Immature natural killer cell (primary cell): ENCODE data around the gene ADAMTS16. TPM values are rescaled to one million over a fixed set of nuclear protein-coding genes. Genes with fewer than 3 reads are reported as not detected.
"Not testable (repeated sequence)": the region's sequence is repeated elsewhere in the genome, so short reads cannot be mapped to it uniquely, and the experiment has no call there.

Source experiments
- DNase-seq, 3 donors: peaks; one replicate each; pipeline ENCODE4 v3.0.0; 2022; ENCODE audit warnings: mixed read lengths in 1 of 3
- H3K27ac Mint-ChIP-seq, 6 donors: one replicate each; pipeline ENCODE4 v1.8.0; 2020; ENCODE audit warnings: mixed read lengths in 6 of 6, mild to moderate bottlenecking in 5 of 6, inconsistent platforms in 4 of 6, moderate library complexity in 3 of 6
- H3K27me3 Mint-ChIP-seq, 3 donors: one replicate each; pipeline ENCODE4 v1.8.0; 2020 to 2021; ENCODE audit warnings: low read depth in 3 of 3, mild to moderate bottlenecking in 3 of 3, mixed read lengths in 3 of 3, moderate library complexity in 3 of 3, inconsistent platforms in 1 of 3
- H3K36me3 Mint-ChIP-seq, 3 donors: one replicate each; pipeline ENCODE4 v1.8.0; 2020; ENCODE audit warnings: mixed read lengths in 3 of 3, inconsistent platforms in 2 of 3, mild to moderate bottlenecking in 2 of 3
- H3K4me1 Mint-ChIP-seq, 2 donors: one replicate each; pipeline ENCODE4 v1.8.0; 2020; ENCODE audit warnings: inconsistent platforms in 2 of 2, mild to moderate bottlenecking in 2 of 2, mixed read lengths in 2 of 2, moderate library complexity in 1 of 2
- H3K4me3 Mint-ChIP-seq, 5 donors: one replicate each; pipeline ENCODE4 v1.8.0; 2020; ENCODE audit warnings: mild to moderate bottlenecking in 5 of 5, mixed read lengths in 5 of 5, inconsistent platforms in 3 of 5, moderate library complexity in 3 of 5
- H3K9me3 Mint-ChIP-seq, 6 donors: one replicate each; pipeline ENCODE4 v1.8.0; 2020; ENCODE audit warnings: mild to moderate bottlenecking in 6 of 6, mixed read lengths in 6 of 6, inconsistent platforms in 4 of 6, moderate library complexity in 3 of 6
- polyA plus RNA-seq, 3 donors: library from polyadenylated mRNA; unstranded; fragments of 300-500 nt; fragmentation: Illumina TruSeq; gene quantifications; one replicate each; pipeline ENCODE4 v1.2.3, GENCODE V29; 2021

ADAMTS16 gene
- polyA plus RNA-seq, 3 donors from 2014 or later = not detected

- Mint-ChIP-seq H3K27ac (no peak overlapping the region), H3K4me3 (no peak overlapping the region), H3K27me3 (peaks cover 0 to 3% (median 2%) of the 10 kb centered on the region in 3 donors), H3K36me3 (no peaks in the 10 kb centered on the region), H3K4me1 (no peaks in the 10 kb centered on the region), H3K9me3 (peaks cover 0 to 2% (median 0%) of the 10 kb centered on the region in 6 donors)
- no peak for DNase-seq
Observed at GRCh38 chr5:5134107-5134506, 6.0 kb upstream of the ADAMTS16 start.

- no peaks in the 10 kb centered on the region for H3K36me3 Mint-ChIP-seq
- H3K27me3 Mint-ChIP-seq = peaks cover 0 to 10% (median 2%) of the 10 kb centered on the region in 3 donors
- H3K4me1 Mint-ChIP-seq = no peaks in the 10 kb centered on the region
- H3K27ac Mint-ChIP-seq = no peak overlapping the region
- no peak for DNase-seq
- H3K4me3 Mint-ChIP-seq = no peak overlapping the region
- H3K9me3 Mint-ChIP-seq = peaks cover 0 to 2% (median 0%) of the 10 kb centered on the region in 6 donors
Observed at GRCh38 chr5:5135957-5136676, 4.0 kb upstream of the ADAMTS16 start.

- DNase-seq, H3K27ac Mint-ChIP-seq, H3K4me1 Mint-ChIP-seq, H3K36me3 Mint-ChIP-seq, H3K9me3 Mint-ChIP-seq, H3K4me3 Mint-ChIP-seq: not testable (repeated sequence)
- peaks cover 0 to 14% (median 7%) of the 10 kb centered on the region in 3 donors for H3K27me3 Mint-ChIP-seq
Observed at GRCh38 chr5:5137851-5138250, 2.3 kb upstream of the ADAMTS16 start.

GRCh38 chr5:5139336-5139776 is 774 bp upstream of the ADAMTS16 start:
- no peaks in the 10 kb centered on the region for H3K36me3 Mint-ChIP-seq
- no peaks in the 10 kb centered on the region for H3K9me3 Mint-ChIP-seq
- no peak overlapping the region for H3K4me3 Mint-ChIP-seq
- no peak for DNase-seq
- peaks cover 0 to 14% (median 9%) of the 10 kb centered on the region in 3 donors for H3K27me3 Mint-ChIP-seq
- H3K27ac Mint-ChIP-seq = no peak overlapping the region
- no peaks in the 10 kb centered on the region for H3K4me1 Mint-ChIP-seq

- Mint-ChIP-seq H3K27ac (no peak overlapping the region), H3K4me1 (no peaks in the 10 kb centered on the region), H3K27me3 (peaks cover 0 to 14% (median 9%) of the 10 kb centered on the region in 3 donors), H3K4me3 (no peak overlapping the region), H3K36me3 (no peaks in the 10 kb centered on the region), H3K9me3 (no peaks in the 10 kb centered on the region)
- DNase-seq = no peak
Observed at GRCh38 chr5:5140479-5141338, 579 bp downstream of the ADAMTS16 start.

- H3K27me3 Mint-ChIP-seq = peaks cover 0 to 14% (median 9%) of the 10 kb centered on the region in 3 donors
- no peak overlapping the region for H3K27ac Mint-ChIP-seq
- no peaks in the 10 kb centered on the region for H3K9me3 Mint-ChIP-seq
- no peaks in the 10 kb centered on the region for H3K36me3 Mint-ChIP-seq
- no peak for DNase-seq
- H3K4me3 Mint-ChIP-seq = no peak overlapping the region
- no peaks in the 10 kb centered on the region for H3K4me1 Mint-ChIP-seq
Observed at GRCh38 chr5:5141339-5141599, 1.1 kb downstream of the ADAMTS16 start.

- H3K9me3 Mint-ChIP-seq = no peaks in the 10 kb centered on the region
- H3K4me3 Mint-ChIP-seq = no peak overlapping the region
- H3K27me3 Mint-ChIP-seq = peaks cover 0 to 14% (median 9%) of the 10 kb centered on the region in 3 donors
- no peak overlapping the region for H3K27ac Mint-ChIP-seq
- DNase-seq = peak; percentile 12 to 33 (median 26)
- H3K36me3 Mint-ChIP-seq = no peaks in the 10 kb centered on the region
- no peaks in the 10 kb centered on the region for H3K4me1 Mint-ChIP-seq
Observed at GRCh38 chr5:5141625-5142525, 1.7 kb downstream of the ADAMTS16 start.

GRCh38 chr5:5144441-5144840 is 4.3 kb downstream of the ADAMTS16 start:
- no peaks in the 10 kb centered on the region for H3K36me3 Mint-ChIP-seq
- no peaks in the 10 kb centered on the region for H3K9me3 Mint-ChIP-seq
- no peaks in the 10 kb centered on the region for H3K4me1 Mint-ChIP-seq
- no peak overlapping the region for H3K4me3 Mint-ChIP-seq
- H3K27ac Mint-ChIP-seq = no peak overlapping the region
- no peak for DNase-seq
- H3K27me3 Mint-ChIP-seq = peaks cover 1 to 10% (median 6%) of the 10 kb centered on the region in 3 donors

GRCh38 chr5:5145651-5146529 is 5.8 kb downstream of the ADAMTS16 start:
- no peak overlapping the region for H3K27ac Mint-ChIP-seq
- peaks cover 0 to 2% (median 0%) of the 10 kb centered on the region in 6 donors for H3K9me3 Mint-ChIP-seq
- no peak overlapping the region for H3K4me3 Mint-ChIP-seq
- no peaks in the 10 kb centered on the region for H3K4me1 Mint-ChIP-seq
- H3K27me3 Mint-ChIP-seq = peaks cover 1 to 7% (median 6%) of the 10 kb centered on the region in 3 donors
- no peaks in the 10 kb centered on the region for H3K36me3 Mint-ChIP-seq
- no peak for DNase-seq

- no peak for DNase-seq
- Mint-ChIP-seq H3K27ac (no peak overlapping the region), H3K9me3 (peaks cover 0 to 2% (median 0%) of the 10 kb centered on the region in 6 donors), H3K36me3 (no peaks in the 10 kb centered on the region), H3K4me3 (no peak overlapping the region), H3K27me3 (peaks cover 0 to 6% (median 1%) of the 10 kb centered on the region in 3 donors), H3K4me1 (no peaks in the 10 kb centered on the region)
Observed at GRCh38 chr5:5146530-5147160, 6.5 kb downstream of the ADAMTS16 start.

- Mint-ChIP-seq H3K27ac (no peak overlapping the region), H3K27me3 (peaks cover 0 to 1% (median 0%) of the 10 kb centered on the region in 3 donors), H3K9me3 (peaks cover 0 to 2% (median 0%) of the 10 kb centered on the region in 6 donors), H3K4me1 (no peaks in the 10 kb centered on the region), H3K4me3 (no peak overlapping the region), H3K36me3 (no peaks in the 10 kb centered on the region)
- DNase-seq = no peak
Observed at GRCh38 chr5:5149154-5149553, 9.0 kb downstream of the ADAMTS16 start.

GRCh38 chr5:5150667-5151066 is 10.5 kb downstream of the ADAMTS16 start:
- H3K4me1 Mint-ChIP-seq = no peaks in the 10 kb centered on the region
- no peak overlapping the region for H3K27ac Mint-ChIP-seq
- H3K4me3 Mint-ChIP-seq = no peak overlapping the region
- H3K27me3 Mint-ChIP-seq = peaks cover 1 to 2% (median 2%) of the 10 kb centered on the region in 3 donors
- DNase-seq = no peak
- no peaks in the 10 kb centered on the region for H3K36me3 Mint-ChIP-seq
- H3K9me3 Mint-ChIP-seq = peaks cover 0 to 2% (median 0%) of the 10 kb centered on the region in 6 donors
